ENCODE data around the gene CHST11. TPM values are rescaled to one million over a fixed set of nuclear protein-coding genes. Genes with fewer than 3 reads are reported as not detected.

CHST11 gene
- total RNA-seq, 5 donors from 2014 or later (not counting 1 experiment from before 2014, with no cell fraction given), result 49.8 to 78.3 (median 63.7) TPM

DNA sequence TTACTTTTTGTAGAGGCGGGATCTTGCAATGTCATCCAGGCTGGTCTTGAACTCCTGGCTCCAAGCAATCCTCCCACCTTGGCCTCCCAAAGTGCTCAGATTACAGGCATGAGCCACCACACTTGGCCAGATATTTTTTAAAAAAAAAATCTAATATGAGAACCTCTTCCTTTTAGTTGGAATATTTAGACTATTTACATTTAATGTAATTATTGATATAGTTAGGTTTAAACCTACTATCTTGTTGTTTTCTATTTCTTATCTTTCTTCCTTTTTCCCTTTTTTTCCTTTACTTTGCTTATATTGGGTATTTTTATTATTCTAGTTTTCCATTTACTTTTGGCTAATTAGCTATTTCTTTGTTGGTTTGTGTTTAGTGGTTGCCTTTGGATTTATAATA lies 315.6 kb downstream of the CHST11 start:
- Mint-ChIP-seq H3K4me1 (no peaks in the 10 kb centered on the region), H3K36me3 (peaks cover 16% of the 10 kb centered on the region), H3K4me3 (no peak overlapping the region), H3K27me3 (peaks cover 0 to 4% of the 10 kb centered on the region in 2 donors), H3K27ac (no peak overlapping the region), H3K9me3 (peaks cover 0 to 19% (median 12%) of the 10 kb centered on the region in 3 donors)
- Histone ChIP-seq H3K27ac (ENCODE audit: low read length) (no peak overlapping the region), H3K36me3 (ENCODE audit: control insufficient read depth in 2 of 2, extremely low read depth in 1 of 2, insufficient read depth in 1 of 2, low read length in 1 of 2) (no peaks in the 10 kb centered on the region), H3K9me3 (no peaks in the 10 kb centered on the region), H3K4me3 (ENCODE audit: control insufficient read depth in 1 of 2, extremely low read depth in 1 of 2, low read length in 1 of 2) (no peak overlapping the region), H3K27me3 (replicated peaks in 1 of 2; ENCODE audit: control insufficient read depth in 2 of 2, extremely low read depth in 1 of 2, insufficient read depth in 2 of 2, low read length in 1 of 2) (no peaks in the 10 kb centered on the region), H3K4me1 (ENCODE audit: control insufficient read depth in 1 of 2, extremely low read depth in 1 of 2, insufficient read depth in 2 of 2, low read length in 2 of 2) (no peaks in the 10 kb centered on the region)
- DNase-seq (no peak), ATAC-seq (replicated peaks in 1 of 4) (no peak)
- CTCF ChIA-PET, result no interaction called here
- WGBS (ENCODE audit: insufficient coverage), result no CpG with 5 or more reads among the region's 1 CpG
- POLR2A ChIA-PET, result no interaction called here

DNA sequence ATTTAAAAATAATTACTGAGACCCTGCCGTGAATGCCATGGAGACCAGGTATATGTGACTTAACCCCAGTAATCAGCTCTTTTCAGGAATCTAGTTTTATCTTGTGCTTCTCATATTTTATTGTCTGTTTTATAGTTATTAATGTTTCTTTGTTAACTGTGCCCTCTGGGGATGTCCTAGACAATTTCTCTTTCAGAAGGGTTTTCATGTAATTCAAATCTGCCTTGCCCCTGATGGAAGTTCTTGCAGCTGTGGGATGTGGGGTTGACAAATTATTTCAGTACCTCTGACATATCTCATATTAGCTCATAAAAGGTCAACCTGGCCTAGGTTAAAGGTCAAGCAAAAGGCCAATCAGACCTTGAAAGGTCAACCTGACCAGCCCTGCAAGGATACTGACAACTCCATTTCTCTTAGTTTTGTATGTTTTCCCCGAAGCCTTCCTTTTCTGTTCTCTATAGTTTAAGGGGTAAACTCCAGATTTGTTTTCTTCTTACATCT lies 319.0 kb downstream of the CHST11 start:
- ChIA-PET CTCF (interaction anchor here (0.6 to 0.7 kb wide), 2 partner anchors 15 to 207 kb away, joined by 3 read pairs; no protein-coding TSS in a partner anchor), POLR2A (no interaction called here)
- Histone ChIP-seq H3K27me3 (replicated peaks in 1 of 2; ENCODE audit: control insufficient read depth in 2 of 2, extremely low read depth in 1 of 2, insufficient read depth in 2 of 2, low read length in 1 of 2) (no peaks in the 10 kb centered on the region), H3K27ac (ENCODE audit: low read length) (no peak overlapping the region), H3K9me3 (no peaks in the 10 kb centered on the region), H3K36me3 (ENCODE audit: control insufficient read depth in 2 of 2, extremely low read depth in 1 of 2, insufficient read depth in 1 of 2, low read length in 1 of 2) (no peaks in the 10 kb centered on the region), H3K4me1 (ENCODE audit: control insufficient read depth in 1 of 2, extremely low read depth in 1 of 2, insufficient read depth in 2 of 2, low read length in 2 of 2) (no peaks in the 10 kb centered on the region), H3K4me3 (ENCODE audit: control insufficient read depth in 1 of 2, extremely low read depth in 1 of 2, low read length in 1 of 2) (no peak overlapping the region)
- Mint-ChIP-seq H3K27ac (no peak overlapping the region), H3K27me3 (peaks cover 1 to 4% of the 10 kb centered on the region in 2 donors), H3K4me3 (no peak overlapping the region), H3K9me3 (peaks cover 0 to 23% (median 17%) of the 10 kb centered on the region in 3 donors), H3K36me3 (peaks cover 16% of the 10 kb centered on the region), H3K4me1 (no peaks in the 10 kb centered on the region)
- WGBS (ENCODE audit: insufficient coverage), result no CpG with 5 or more reads among the region's 2 CpGs
- no peak for DNase-seq
- no peak for ATAC-seq (replicated peaks in 1 of 4)

DNA sequence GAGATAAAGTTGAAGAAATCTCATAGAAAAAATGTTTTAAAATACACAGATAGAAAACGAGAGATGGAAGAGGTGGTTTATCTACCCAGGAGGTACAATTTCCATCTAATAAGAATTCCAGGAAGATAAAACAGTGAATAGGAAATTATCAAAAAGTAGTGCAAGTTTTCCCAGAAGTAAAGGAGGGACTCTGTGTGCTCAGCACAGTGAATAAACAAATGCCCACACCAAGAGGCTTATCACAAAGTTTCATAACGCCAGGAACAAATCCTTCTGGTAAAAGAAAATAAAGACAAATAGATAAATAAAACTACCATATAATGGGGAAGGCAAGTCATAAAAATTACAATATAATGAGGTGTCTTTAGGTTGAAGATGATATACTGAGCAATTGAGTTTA lies 322.4 kb downstream of the CHST11 start:
- H3K27me3 Mint-ChIP-seq, result peaks cover 1 to 4% of the 10 kb centered on the region in 2 donors
- CTCF ChIA-PET, result interaction anchor here in 1 of 2 donors (0.5 kb wide), 1 partner anchor 204 kb away, joined by 3 read pairs; no protein-coding TSS in a partner anchor
- no peaks in the 10 kb centered on the region for H3K9me3 ChIP-seq
- no peak overlapping the region for H3K27ac ChIP-seq (ENCODE audit: low read length)
- no CpG with 5 or more reads among the region's 2 CpGs for WGBS (ENCODE audit: insufficient coverage)
- no peaks in the 10 kb centered on the region for H3K27me3 ChIP-seq (replicated peaks in 1 of 2; ENCODE audit: control insufficient read depth in 2 of 2, extremely low read depth in 1 of 2, insufficient read depth in 2 of 2, low read length in 1 of 2)
- H3K27ac Mint-ChIP-seq, result no peak overlapping the region
- peaks cover 4% of the 10 kb centered on the region for H3K36me3 Mint-ChIP-seq
- ATAC-seq (replicated peaks in 1 of 4), result no peak
- H3K4me3 ChIP-seq (ENCODE audit: control insufficient read depth in 1 of 2, extremely low read depth in 1 of 2, low read length in 1 of 2), result no peak overlapping the region
- DNase-seq, result no peak
- no peak overlapping the region for H3K4me3 Mint-ChIP-seq
- H3K36me3 ChIP-seq (ENCODE audit: control insufficient read depth in 2 of 2, extremely low read depth in 1 of 2, insufficient read depth in 1 of 2, low read length in 1 of 2), result no peaks in the 10 kb centered on the region
- no peaks in the 10 kb centered on the region for H3K4me1 ChIP-seq (ENCODE audit: control insufficient read depth in 1 of 2, extremely low read depth in 1 of 2, insufficient read depth in 2 of 2, low read length in 2 of 2)
- H3K9me3 Mint-ChIP-seq, result peaks cover 0 to 13% (median 10%) of the 10 kb centered on the region in 3 donors
- POLR2A ChIA-PET, result no interaction called here
- no peaks in the 10 kb centered on the region for H3K4me1 Mint-ChIP-seq

DNA sequence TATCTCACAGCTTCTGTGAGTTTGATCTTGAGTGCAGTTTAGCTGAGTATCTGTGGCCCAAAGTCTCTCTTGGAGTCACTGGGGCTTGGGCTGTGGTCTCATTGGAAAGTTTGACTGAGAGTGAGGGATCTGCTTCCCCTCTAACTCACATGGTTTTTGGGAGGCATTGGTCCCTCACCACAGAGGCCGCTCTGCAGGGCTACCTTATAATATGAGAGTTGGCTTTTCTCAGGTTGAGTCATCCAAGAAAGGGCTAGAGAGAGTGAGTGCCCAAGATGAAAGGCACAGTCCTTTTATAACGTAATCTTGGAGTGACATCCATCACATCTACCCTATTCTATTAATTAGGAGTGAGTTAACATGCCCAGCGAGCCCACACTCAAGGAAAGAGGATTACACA lies 325.5 kb downstream of the CHST11 start:
- DNase-seq, result no peak
- Mint-ChIP-seq H3K4me3 (no peak overlapping the region), H3K27ac (no peak overlapping the region), H3K4me1 (no peaks in the 10 kb centered on the region), H3K27me3 (peaks cover 0 to 1% of the 10 kb centered on the region in 2 donors), H3K36me3 (peaks cover 4% of the 10 kb centered on the region), H3K9me3 (peaks cover 0 to 12% (median 10%) of the 10 kb centered on the region in 3 donors)
- no peak overlapping the region for H3K4me3 ChIP-seq (ENCODE audit: control insufficient read depth in 1 of 2, extremely low read depth in 1 of 2, low read length in 1 of 2)
- WGBS (ENCODE audit: insufficient coverage), result no CpG with 5 or more reads among the region's 3 CpGs
- H3K4me1 ChIP-seq (ENCODE audit: control insufficient read depth in 1 of 2, extremely low read depth in 1 of 2, insufficient read depth in 2 of 2, low read length in 2 of 2), result no peaks in the 10 kb centered on the region
- H3K36me3 ChIP-seq (ENCODE audit: control insufficient read depth in 2 of 2, extremely low read depth in 1 of 2, insufficient read depth in 1 of 2, low read length in 1 of 2), result no peaks in the 10 kb centered on the region
- no peak overlapping the region for H3K27ac ChIP-seq (ENCODE audit: low read length)
- ATAC-seq (replicated peaks in 1 of 4), result no peak
- no peaks in the 10 kb centered on the region for H3K27me3 ChIP-seq (replicated peaks in 1 of 2; ENCODE audit: control insufficient read depth in 2 of 2, extremely low read depth in 1 of 2, insufficient read depth in 2 of 2, low read length in 1 of 2)
- ChIA-PET CTCF (no interaction called here), POLR2A (no interaction called here)
- no peaks in the 10 kb centered on the region for H3K9me3 ChIP-seq

DNA sequence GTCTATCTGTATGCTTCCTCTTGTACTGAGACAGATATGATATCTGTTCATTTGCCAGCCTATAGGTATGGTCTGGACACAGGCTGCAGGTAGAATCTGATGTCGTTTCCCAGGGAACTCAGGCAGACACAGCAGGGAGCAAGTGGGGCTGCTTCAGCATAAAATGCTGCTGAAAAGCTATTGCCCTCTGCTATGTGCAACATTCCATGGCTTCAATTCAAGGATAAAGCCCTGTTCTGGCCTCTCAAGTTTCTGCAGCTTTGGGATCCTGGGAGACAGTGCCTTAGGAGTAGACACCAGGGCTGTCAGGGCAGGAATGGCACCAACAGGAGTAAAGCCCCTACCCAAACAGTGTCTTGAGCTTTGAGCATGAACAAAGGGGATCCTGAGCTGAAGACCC lies 327.8 kb downstream of the CHST11 start:
- Histone ChIP-seq H3K9me3 (no peaks in the 10 kb centered on the region), H3K27me3 (replicated peaks in 1 of 2; ENCODE audit: control insufficient read depth in 2 of 2, extremely low read depth in 1 of 2, insufficient read depth in 2 of 2, low read length in 1 of 2) (no peaks in the 10 kb centered on the region), H3K4me3 (ENCODE audit: control insufficient read depth in 1 of 2, extremely low read depth in 1 of 2, low read length in 1 of 2) (no peak overlapping the region), H3K36me3 (ENCODE audit: control insufficient read depth in 2 of 2, extremely low read depth in 1 of 2, insufficient read depth in 1 of 2, low read length in 1 of 2) (no peaks in the 10 kb centered on the region), H3K4me1 (ENCODE audit: control insufficient read depth in 1 of 2, extremely low read depth in 1 of 2, insufficient read depth in 2 of 2, low read length in 2 of 2) (no peaks in the 10 kb centered on the region), H3K27ac (ENCODE audit: low read length) (no peak overlapping the region)
- Mint-ChIP-seq H3K36me3 (peaks cover 4% of the 10 kb centered on the region), H3K4me1 (peaks cover 0 to 3% (median 2%) of the 10 kb centered on the region in 3 donors), H3K4me3 (no peak overlapping the region), H3K27ac (no peak overlapping the region), H3K9me3 (peaks cover 0 to 12% (median 10%) of the 10 kb centered on the region in 3 donors), H3K27me3 (no peaks in the 10 kb centered on the region)
- ChIA-PET POLR2A (no interaction called here), CTCF (interaction anchor here in 1 of 2 donors (0.5 kb wide), 1 partner anchor 22 kb away, joined by 4 read pairs; no protein-coding TSS in a partner anchor)
- no peak for ATAC-seq (replicated peaks in 1 of 4)
- WGBS (ENCODE audit: insufficient coverage), result 71% methylated on average over 1 of the region's 1 CpG
- no peak for DNase-seq

DNA sequence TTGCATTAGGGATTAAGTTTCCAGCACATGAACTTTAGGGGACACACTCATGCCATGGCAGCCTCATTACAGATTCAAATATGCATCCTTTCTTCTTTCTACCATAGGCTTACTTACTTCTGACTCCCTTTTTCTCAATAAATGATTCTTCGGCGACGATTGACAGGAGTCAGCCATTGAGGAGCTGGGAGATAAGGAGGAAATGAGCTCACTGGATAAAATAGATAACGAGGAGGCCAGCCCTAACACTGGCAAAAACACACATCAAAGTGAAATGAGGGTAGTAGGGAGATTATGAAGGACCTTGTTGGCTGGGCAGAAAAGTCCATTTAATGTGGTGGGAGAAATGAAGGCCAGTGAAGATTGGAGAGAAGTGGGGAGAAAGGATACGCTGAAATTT lies 329.1 kb downstream of the CHST11 start:
- H3K4me3 Mint-ChIP-seq, result no peak overlapping the region
- WGBS (ENCODE audit: insufficient coverage), result no CpG with 5 or more reads among the region's 5 CpGs
- Histone ChIP-seq H3K4me3 (ENCODE audit: control insufficient read depth in 1 of 2, extremely low read depth in 1 of 2, low read length in 1 of 2) (no peak overlapping the region), H3K36me3 (ENCODE audit: control insufficient read depth in 2 of 2, extremely low read depth in 1 of 2, insufficient read depth in 1 of 2, low read length in 1 of 2) (no peaks in the 10 kb centered on the region), H3K9me3 (no peaks in the 10 kb centered on the region), H3K4me1 (ENCODE audit: control insufficient read depth in 1 of 2, extremely low read depth in 1 of 2, insufficient read depth in 2 of 2, low read length in 2 of 2) (peaks cover 0 to 4% of the 10 kb centered on the region in 2 experiments), H3K27ac (ENCODE audit: low read length) (no peak overlapping the region), H3K27me3 (replicated peaks in 1 of 2; ENCODE audit: control insufficient read depth in 2 of 2, extremely low read depth in 1 of 2, insufficient read depth in 2 of 2, low read length in 1 of 2) (peaks cover 0 to 7% of the 10 kb centered on the region in 2 experiments)
- CTCF ChIA-PET, result no interaction called here
- no peak for DNase-seq
- H3K9me3 Mint-ChIP-seq, result peaks cover 0 to 8% (median 4%) of the 10 kb centered on the region in 3 donors
- POLR2A ChIA-PET, result no interaction called here
- no peaks in the 10 kb centered on the region for H3K27me3 Mint-ChIP-seq
- H3K27ac Mint-ChIP-seq, result no peak overlapping the region
- peaks cover 4 to 7% (median 6%) of the 10 kb centered on the region in 3 donors for H3K4me1 Mint-ChIP-seq
- no peak for ATAC-seq (replicated peaks in 1 of 4)
- peaks cover 3% of the 10 kb centered on the region for H3K36me3 Mint-ChIP-seq

All from T-cell (primary cell).